MCF 10A (cell line): ENCODE results near the gene PTAFR. TPM values are rescaled to one million over a fixed set of nuclear protein-coding genes. Genes with fewer than 3 reads are reported as not detected.

ENCODE experiments used
- BruUV-seq: library from RNA; stranded (reverse); fragments of 400-500 nt; replicated peaks from 2 replicates; lab custom pipeline; 2021; lab: Mats Ljungman, UMichigan
- CTCF ChIA-PET: fragments of 300-600 bp; sonication (Branson Sonifier 250); formaldehyde crosslinking; extraction: SDS; loops from one replicate; lab custom pipeline; 2021; ENCODE audit warnings: antibody characterized with exemption, inconsistent platforms; lab: Yijun Ruan, JAX
- POLR2A ChIA-PET: fragments of 300-600, 350-650 bp; sonication (Branson Sonifier 250); formaldehyde crosslinking; extraction: SDS; loops from one replicate; lab custom pipeline; 2020; ENCODE audit warnings: antibody characterized with exemption, inconsistent platforms; lab: Yijun Ruan, JAX
- DNase-seq: peaks from one replicate; pipeline ENCODE4 v3.0.0-alpha.2; 2018; ENCODE audit not compliant: unreplicated experiment
- H3K27ac Mint-ChIP-seq: one replicate; pipeline ENCODE4 v1.8.0; 2022; ENCODE audit warnings: mild to moderate bottlenecking, low read depth, mixed read lengths; ENCODE audit not compliant: unreplicated experiment
- H3K27me3 Mint-ChIP-seq: one replicate; pipeline ENCODE4 v1.8.0; 2022; ENCODE audit warnings: mixed read lengths; ENCODE audit not compliant: insufficient read depth, unreplicated experiment
- H3K36me3 Mint-ChIP-seq: one replicate; pipeline ENCODE4 v1.8.0; 2022; ENCODE audit warnings: mild to moderate bottlenecking, moderate library complexity, mixed read lengths; ENCODE audit not compliant: insufficient read depth, unreplicated experiment
- H3K4me1 Mint-ChIP-seq: one replicate; pipeline ENCODE4 v1.8.0; 2022; ENCODE audit warnings: mixed read lengths; ENCODE audit not compliant: insufficient read depth, unreplicated experiment
- H3K4me3 Mint-ChIP-seq: one replicate; pipeline ENCODE4 v1.8.0; 2022; ENCODE audit warnings: mild to moderate bottlenecking, moderate library complexity, mixed read lengths; ENCODE audit not compliant: unreplicated experiment
- H3K9me3 Mint-ChIP-seq: one replicate; pipeline ENCODE4 v1.8.0; 2022; ENCODE audit warnings: mixed read lengths; ENCODE audit not compliant: unreplicated experiment
- CTCF ChIP-seq: fragments of 200-600 bp; IDR thresholded peaks from one replicate; pipeline ENCODE4 v1.8.0; 2022; ENCODE audit warnings: antibody characterized with exemption, mild to moderate bottlenecking; ENCODE audit not compliant: unreplicated experiment
- intact Hi-C: fragments of 100-400 bp; cut with micrococcal nuclease; formaldehyde crosslinking; loops from 2 replicates; pipeline ENCODE4 v1.14.1; 2022
- total RNA-seq: library from RNA; stranded (reverse); gene quantifications from 2 replicates; pipeline ENCODE4 v1.2.3, GENCODE V29; 2022

The PTAFR gene
- total RNA-seq, 1 experiment from 2014 or later, result 1.6 TPM

- no peak for TF ChIP-seq CTCF
- no peaks in the 10 kb centered on the region for H3K27me3 Mint-ChIP-seq
- no peak for DNase-seq
- CTCF ChIA-PET, result no interaction called here
- peaks cover 15% of the 10 kb centered on the region for H3K4me1 Mint-ChIP-seq
- POLR2A ChIA-PET, result interaction anchor here (0.6 kb wide), 1 partner anchor 15 kb away, joined by 3 read pairs; no protein-coding TSS in a partner anchor
- no peak overlapping the region for H3K4me3 Mint-ChIP-seq
- no peaks in the 10 kb centered on the region for H3K9me3 Mint-ChIP-seq
- no peak overlapping the region for H3K27ac Mint-ChIP-seq
- no TSS peak for BruUV-seq
- H3K36me3 Mint-ChIP-seq, result peaks cover 51% of the 10 kb centered on the region
- intact Hi-C loops, result loop anchor here (10.0 kb wide), 1 partner anchor 195 kb away; no protein-coding TSS in a partner anchor
These were observed 23.1 kb upstream of the PTAFR start for GRCh38 chr1:28199328-28200233.

GRCh38 chr1:28197682-28198415 is 21.4 kb upstream of the PTAFR start:
- Mint-ChIP-seq H3K36me3 (peaks cover 35% of the 10 kb centered on the region), H3K4me1 (peaks cover 21% of the 10 kb centered on the region), H3K27ac (no peak overlapping the region), H3K9me3 (no peaks in the 10 kb centered on the region), H3K4me3 (peak overlapping the region; percentile 20), H3K27me3 (no peaks in the 10 kb centered on the region)
- BruUV-seq, result no TSS peak
- ChIA-PET POLR2A (interaction anchor here (1.5 to 2.6 kb wide), 4 partner anchors 8 to 109 kb away, joined by 5 to 11 read pairs (median 8); partner anchors contain the start of genes ATP5IF1 and EYA3), CTCF (interaction anchor here (0.7 to 7.6 kb wide), 4 partner anchors 11 to 236 kb away, joined by 3 to 47 read pairs (median 14); partner anchors contain the start of gene EYA3)
- no peak for DNase-seq
- no peak for TF ChIP-seq CTCF
- intact Hi-C loops, result no loop called here

GRCh38 chr1:28196330-28196729 is 19.8 kb upstream of the PTAFR start:
- ChIA-PET CTCF (interaction anchor here (0.7 to 7.6 kb wide), 6 partner anchors 9 to 471 kb away, joined by 4 to 47 read pairs (median 4); partner anchors contain the start of gene EYA3), POLR2A (interaction anchor here (1.0 to 2.6 kb wide), 6 partner anchors 13 to 131 kb away, joined by 4 to 11 read pairs (median 5); partner anchors contain the start of genes ATP5IF1 and EYA3)
- H3K27ac Mint-ChIP-seq, result no peak overlapping the region
- H3K36me3 Mint-ChIP-seq, result peaks cover 21% of the 10 kb centered on the region
- no peak for DNase-seq
- H3K9me3 Mint-ChIP-seq, result no peaks in the 10 kb centered on the region
- intact Hi-C loops, result no loop called here
- H3K4me3 Mint-ChIP-seq, result no peak overlapping the region
- TF ChIP-seq CTCF, result no peak
- H3K4me1 Mint-ChIP-seq, result peaks cover 23% of the 10 kb centered on the region
- no TSS peak for BruUV-seq
- H3K27me3 Mint-ChIP-seq, result no peaks in the 10 kb centered on the region
